GM04504 (cell line): Measurements from ENCODE around the gene PCDH9.
A peak's percentile ranks its signal among the peaks of the same experiment; 100 is the strongest.

ENCODE experiments used
- DNase-seq: peaks from one replicate; pipeline ENCODE4 v3.0.0-alpha.2; 2012; ENCODE audit warnings: low read depth

Gene PCDH9

DNA sequence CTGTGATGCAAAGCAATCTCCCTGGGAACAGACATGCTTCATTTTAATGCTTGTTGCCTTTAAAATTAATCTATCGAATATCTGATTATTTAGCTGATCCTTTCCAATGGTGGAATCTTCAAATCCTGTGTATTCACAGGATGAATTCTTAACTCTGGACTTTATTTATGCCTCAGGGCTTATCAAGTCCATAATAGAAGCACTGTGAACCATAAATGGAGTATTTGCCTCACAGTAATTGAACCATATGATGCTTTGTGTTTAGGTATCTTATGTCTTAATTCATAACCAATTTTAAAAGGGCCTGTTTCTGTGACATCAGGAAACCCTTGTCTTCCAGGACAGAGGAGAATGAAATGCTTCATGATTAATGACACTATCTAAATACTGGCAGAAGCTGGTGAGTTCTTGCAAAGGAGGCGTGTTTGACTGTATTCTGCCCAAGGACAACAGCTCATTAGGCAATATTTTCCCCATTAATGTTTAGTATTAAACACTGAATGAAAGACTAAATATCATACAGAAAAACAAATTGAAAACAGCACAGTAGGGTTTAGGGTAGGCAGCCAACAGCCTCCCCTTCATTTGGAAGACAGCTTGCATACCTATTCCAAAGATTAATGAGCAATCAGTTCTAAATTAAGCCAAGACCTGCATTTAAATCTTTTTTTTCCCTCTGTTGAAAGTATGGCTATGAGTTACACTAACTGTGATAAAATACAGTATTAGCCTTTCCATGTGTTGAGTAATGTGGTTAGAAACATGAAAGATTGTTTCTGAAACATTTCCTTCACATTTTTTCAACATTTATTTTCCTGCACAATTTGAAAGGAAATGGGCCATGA lies 709.4 kb downstream of the PCDH9 start:
- DNase-seq, result no peak

GRCh38 chr13:66519259-66519658 lies 710.9 kb downstream of the PCDH9 start:
- no peak for DNase-seq

- no peak for DNase-seq
Measured at GRCh38 chr13:66518068-66518467, 712.1 kb downstream of the PCDH9 start.

GRCh38 chr13:66513728-66514127 lies 716.4 kb downstream of the PCDH9 start:
- DNase-seq, result no peak

- no peak for DNase-seq
Measured at GRCh38 chr13:66509175-66509574, 721.0 kb downstream of the PCDH9 start.

DNA sequence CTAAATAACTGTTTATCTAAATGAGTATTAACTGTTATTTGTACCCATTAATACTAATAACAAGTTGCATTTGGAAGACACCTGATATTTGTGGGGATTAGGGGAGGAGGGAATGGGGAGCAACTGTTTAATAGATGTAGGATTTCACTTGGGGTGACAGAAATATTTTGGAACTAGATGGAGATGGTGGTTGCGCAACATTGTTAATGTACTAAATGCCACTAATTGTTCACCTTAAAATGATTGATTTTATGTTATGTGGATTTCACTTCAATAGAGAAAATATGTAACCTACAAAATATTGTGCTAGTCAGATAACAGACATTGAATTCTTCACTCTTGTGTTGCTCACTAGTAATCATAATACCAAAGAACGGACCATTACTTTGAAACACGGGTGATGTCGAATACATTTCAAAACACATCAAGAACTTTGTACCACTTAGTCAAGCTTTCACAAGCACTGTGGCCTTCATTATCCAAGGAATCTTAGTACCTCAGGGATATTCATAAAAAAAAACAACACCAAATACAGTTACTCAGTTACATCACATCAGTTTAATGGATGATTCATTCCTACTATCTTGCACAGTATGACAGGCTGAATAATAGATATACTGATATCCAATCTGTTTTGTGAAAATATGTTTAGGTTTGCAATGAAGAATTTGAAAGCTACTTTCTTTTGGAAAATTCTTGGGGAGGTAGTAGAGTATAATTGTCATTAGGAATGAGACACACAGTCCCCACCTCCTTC lies 721.8 kb downstream of the PCDH9 start:
- no peak for DNase-seq

DNA sequence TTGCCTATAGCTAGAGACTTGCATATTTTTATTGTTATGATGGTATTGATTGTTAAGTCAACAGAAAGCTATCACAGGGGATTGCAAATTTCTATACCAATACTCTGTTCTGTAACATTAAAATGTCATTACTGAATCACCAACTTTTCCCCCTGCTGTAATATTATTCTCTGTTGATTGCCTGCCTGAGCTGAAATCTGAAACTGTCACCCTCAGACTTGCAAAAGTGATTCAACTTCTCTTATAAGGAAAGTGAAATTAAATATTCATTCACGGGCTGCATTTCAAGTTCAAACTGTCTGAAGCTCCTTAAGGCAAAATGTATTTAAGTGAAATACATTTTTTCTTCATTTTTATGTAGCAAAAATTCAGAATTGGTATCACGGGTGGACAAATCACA lies 723.2 kb downstream of the PCDH9 start:
- DNase-seq, result no peak

- no peak for DNase-seq
Measured at GRCh38 chr13:66506051-66506777, 723.9 kb downstream of the PCDH9 start.

DNA sequence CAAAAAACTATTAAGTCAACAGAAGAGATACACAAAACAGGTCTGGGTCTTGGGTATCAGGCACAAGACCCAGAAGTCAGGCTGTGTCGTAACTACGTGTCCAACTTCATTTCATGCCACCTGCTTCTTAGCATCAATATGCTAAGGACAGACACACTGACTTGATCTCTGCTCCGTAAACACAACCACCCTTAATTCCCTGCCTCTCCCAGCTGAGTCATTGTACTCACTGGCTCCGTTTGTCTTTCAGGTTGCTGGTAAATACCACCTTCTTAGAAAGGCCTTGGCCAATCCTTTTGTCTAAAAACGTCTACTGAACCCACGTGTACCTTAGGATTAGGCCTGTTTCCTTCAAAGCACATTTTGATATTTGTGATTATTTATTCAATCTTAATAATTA lies 726.2 kb downstream of the PCDH9 start:
- DNase-seq, result no peak

- no peak for DNase-seq
Measured at GRCh38 chr13:66501181-66501580, 729.0 kb downstream of the PCDH9 start.

- DNase-seq, result no peak
Measured at GRCh38 chr13:66492479-66492878, 737.7 kb downstream of the PCDH9 start.

DNA sequence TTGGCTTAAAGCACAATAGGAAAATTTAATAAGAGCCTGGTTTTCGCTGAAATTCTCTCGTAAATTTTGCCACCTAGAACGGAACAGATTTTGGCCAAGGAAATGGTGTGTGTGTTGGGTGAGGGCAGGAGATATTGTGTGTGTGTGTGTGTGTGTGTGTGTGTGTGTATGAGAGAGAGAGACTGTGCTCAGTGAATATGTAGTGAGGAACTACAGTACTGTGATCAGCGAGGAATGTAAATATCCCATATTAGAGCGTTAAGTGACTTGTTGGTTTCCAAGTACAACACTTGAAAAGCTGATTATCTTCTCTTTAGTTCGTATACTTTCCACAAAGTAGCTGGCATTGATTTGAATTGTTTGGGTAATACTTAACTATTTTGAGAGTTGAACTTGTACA lies 738.9 kb downstream of the PCDH9 start:
- DNase-seq, result no peak

DNA sequence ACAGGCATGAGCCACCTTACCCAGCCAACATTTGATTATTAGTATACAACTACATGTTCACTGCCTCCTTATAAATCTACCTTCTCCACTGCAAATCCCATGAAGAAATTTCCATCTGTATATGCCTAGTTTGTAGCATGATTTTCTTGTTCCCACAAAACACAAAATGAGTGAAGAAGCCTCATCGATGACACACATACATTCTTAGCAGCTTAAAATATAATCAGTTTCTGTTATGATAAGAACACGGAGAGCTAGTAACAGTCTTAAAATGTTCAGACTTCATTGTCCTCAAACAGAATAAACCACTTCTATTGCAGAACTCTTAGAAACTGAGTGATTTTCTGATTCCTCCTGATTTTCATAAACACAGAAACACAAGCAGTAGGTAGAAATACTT lies 740.5 kb downstream of the PCDH9 start:
- no peak for DNase-seq

DNA sequence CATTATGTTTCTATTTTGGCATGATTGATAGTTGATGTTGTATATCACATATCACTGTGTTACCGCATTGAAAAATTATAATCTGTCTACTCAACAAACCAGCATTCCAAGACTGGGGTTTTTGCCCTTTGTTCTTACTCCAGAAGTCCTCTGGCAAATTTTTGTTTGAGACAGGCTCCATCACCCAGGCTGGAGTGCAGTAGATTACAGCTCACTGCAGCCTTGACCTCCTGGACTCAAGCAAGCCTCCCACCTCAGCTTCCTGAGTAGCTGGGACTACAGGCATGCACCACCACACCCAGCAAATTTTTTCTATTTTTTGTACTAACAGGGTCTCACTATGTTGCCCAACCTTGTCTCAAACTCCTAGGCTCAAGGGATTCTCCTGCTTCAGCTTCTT lies 741.0 kb downstream of the PCDH9 start:
- no peak for DNase-seq

GRCh38 chr13:66483712-66484111 lies 746.4 kb downstream of the PCDH9 start:
- no peak for DNase-seq

GRCh38 chr13:66482836-66483235 lies 747.3 kb downstream of the PCDH9 start:
- no peak for DNase-seq

GRCh38 chr13:66477816-66478215 lies 752.3 kb downstream of the PCDH9 start:
- DNase-seq, result peak; percentile 31

- DNase-seq, result no peak
Measured at GRCh38 chr13:66475061-66475460, 755.1 kb downstream of the PCDH9 start.

DNA sequence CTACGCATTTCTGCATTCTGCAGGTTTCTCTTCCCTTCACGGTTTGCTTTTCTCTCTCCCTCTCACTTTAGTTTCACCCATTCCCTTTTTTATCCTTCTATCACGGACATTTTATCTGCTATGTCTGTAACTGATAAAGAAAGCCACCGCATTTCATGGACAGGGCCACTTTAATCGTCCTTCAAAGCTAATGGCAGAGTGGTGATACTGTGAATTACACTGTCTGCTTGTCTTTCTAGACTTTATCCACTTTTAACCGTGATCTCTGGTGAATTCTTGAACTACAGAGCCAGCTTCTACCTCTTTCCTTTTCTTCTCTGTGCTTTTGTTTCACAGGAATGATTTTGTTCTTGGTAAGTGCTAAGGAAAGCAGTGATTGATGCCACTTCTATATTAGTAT lies 760.4 kb downstream of the PCDH9 start:
- no peak for DNase-seq

DNA sequence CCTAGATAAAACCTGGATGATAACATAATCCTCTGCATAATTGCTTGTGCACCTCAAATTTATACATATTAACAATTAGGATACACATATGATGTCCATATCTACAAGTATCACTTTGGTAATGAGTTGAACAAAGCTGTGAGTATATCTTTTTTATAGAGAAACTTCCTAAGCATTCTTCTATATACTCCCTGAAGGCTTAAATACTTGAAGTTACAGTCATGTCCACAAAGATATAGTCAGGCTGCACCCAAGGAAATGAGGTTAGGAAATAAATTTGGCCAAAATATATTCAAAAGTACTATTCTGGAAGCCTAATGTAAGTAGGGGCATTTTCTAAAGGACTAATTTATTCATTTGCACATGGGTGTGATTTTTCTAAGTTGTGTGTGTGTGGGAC lies 761.5 kb downstream of the PCDH9 start:
- DNase-seq, result no peak

- no peak for DNase-seq
Measured at GRCh38 chr13:66462187-66462586, 767.9 kb downstream of the PCDH9 start.

- DNase-seq, result no peak
Measured at GRCh38 chr13:66461021-66461420, 769.1 kb downstream of the PCDH9 start.

- DNase-seq, result no peak
Measured at GRCh38 chr13:66459634-66460033, 770.5 kb downstream of the PCDH9 start.
